ENCODE measurements around the gene KLHDC4. TPM values are rescaled to one million over a fixed set of nuclear protein-coding genes. Genes with fewer than 3 reads are reported as not detected.
"Not testable (repeated sequence)": the region's sequence is repeated elsewhere in the genome, so short reads cannot be mapped to it uniquely, and the experiment has no call there.

The KLHDC4 gene
- total and polyA plus RNA-seq, 2 experiments from 2014 or later, result 23.0 to 41.1 TPM

GRCh38 chr16:87681051-87681602 lies 84.7 kb downstream of the KLHDC4 start:
- H3K4me3 ChIP-seq; H3K27ac Mint-ChIP-seq; DNase-seq (ENCODE audit: low spot score); H3K36me3 ChIP-seq (ENCODE audit: insufficient read depth); H3K9me2 ChIP-seq (ENCODE audit: insufficient read depth); H4K20me1 ChIP-seq (replicated peaks; ENCODE audit: insufficient read depth); H3K27ac ChIP-seq (ENCODE audit: low read depth); H2AFZ ChIP-seq; H3K27me3 ChIP-seq (ENCODE audit: insufficient read depth); H3K4me1 ChIP-seq (ENCODE audit: insufficient read depth); H3K4me1 Mint-ChIP-seq; H3K9me3 Mint-ChIP-seq; H3K79me2 ChIP-seq (replicated peaks; ENCODE audit: insufficient read depth); H3F3A ChIP-seq (replicated peaks; ENCODE audit: low read depth); H3K4me3 Mint-ChIP-seq; H3K36me3 Mint-ChIP-seq (ENCODE audit: low read depth); ATAC-seq; H3K4me2 ChIP-seq: not testable (repeated sequence)
- peaks cover 23% of the 10 kb centered on the region for H3K27me3 Mint-ChIP-seq (ENCODE audit: insufficient read depth, low read depth, poor library complexity)

DNA sequence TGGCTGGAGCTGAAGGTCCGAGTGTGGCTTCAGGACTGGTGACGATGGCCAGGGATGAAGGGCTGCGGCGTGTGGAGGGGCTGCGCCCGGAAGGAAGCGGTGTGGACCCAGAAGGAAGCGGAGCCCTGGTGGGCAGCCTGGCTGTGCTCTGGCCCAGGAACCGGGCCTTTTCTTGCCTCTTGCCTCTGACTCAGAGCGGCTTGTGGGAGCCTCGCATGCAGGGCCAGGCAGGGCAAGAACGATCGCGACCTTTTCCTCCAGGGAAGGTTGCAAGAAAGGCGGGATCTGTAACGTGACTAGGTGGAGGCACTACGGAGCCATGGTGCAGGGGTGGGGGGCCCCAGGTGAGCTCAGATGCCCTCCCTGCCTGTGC lies 85.5 kb downstream of the KLHDC4 start:
- no peaks in the 10 kb centered on the region for H3K9me2 ChIP-seq (ENCODE audit: insufficient read depth)
- no peak for ATAC-seq
- H3K27me3 Mint-ChIP-seq (ENCODE audit: insufficient read depth, low read depth, poor library complexity), result peaks cover 23% of the 10 kb centered on the region
- H3K36me3 Mint-ChIP-seq (ENCODE audit: low read depth), result no peaks in the 10 kb centered on the region
- H3K9me3 Mint-ChIP-seq, result no peaks in the 10 kb centered on the region; the same call in 2 of the 3 replicates
- no peaks in the 10 kb centered on the region for H4K20me1 ChIP-seq (replicated peaks; ENCODE audit: insufficient read depth)
- H3K79me2 ChIP-seq (replicated peaks; ENCODE audit: insufficient read depth), result no peaks in the 10 kb centered on the region
- no peak overlapping the region for H3K27ac Mint-ChIP-seq
- H3K4me1 ChIP-seq (ENCODE audit: insufficient read depth), result no peaks in the 10 kb centered on the region
- H3K27ac ChIP-seq (ENCODE audit: low read depth), result no peak overlapping the region
- no peak overlapping the region for H3K4me3 ChIP-seq
- no peaks in the 10 kb centered on the region for H3K27me3 ChIP-seq (ENCODE audit: insufficient read depth)
- peaks cover 6% of the 10 kb centered on the region for H3K4me1 Mint-ChIP-seq
- H2AFZ ChIP-seq, result no peak overlapping the region
- no peak overlapping the region for H3K4me2 ChIP-seq
- no peak for DNase-seq (ENCODE audit: low spot score)
- no peaks in the 10 kb centered on the region for H3K36me3 ChIP-seq (ENCODE audit: insufficient read depth)
- no peak overlapping the region for H3K4me3 Mint-ChIP-seq
- no peaks in the 10 kb centered on the region for H3F3A ChIP-seq (replicated peaks; ENCODE audit: low read depth)
- no peak for TF ChIP-seq EZH2 (IDR thresholded peaks at IDR 0.05; ENCODE audit: low read depth, unreplicated experiment)
- no peak for TF ChIP-seq JUNB (IDR thresholded peaks at IDR 0.05; ENCODE audit: unreplicated experiment)
- TF ChIP-seq ZNF331 (CRISPR knock-in tag; IDR thresholded peaks at IDR 0.05; ENCODE audit: low read depth), result no peak
- TF ChIP-seq CREB1 (CRISPR knock-in tag; IDR thresholded peaks at IDR 0.05; ENCODE audit: low read depth), result no peak
- no peak for TF ChIP-seq EZH2phosphoT487 (IDR thresholded peaks at IDR 0.05; ENCODE audit: unreplicated experiment)

DNA sequence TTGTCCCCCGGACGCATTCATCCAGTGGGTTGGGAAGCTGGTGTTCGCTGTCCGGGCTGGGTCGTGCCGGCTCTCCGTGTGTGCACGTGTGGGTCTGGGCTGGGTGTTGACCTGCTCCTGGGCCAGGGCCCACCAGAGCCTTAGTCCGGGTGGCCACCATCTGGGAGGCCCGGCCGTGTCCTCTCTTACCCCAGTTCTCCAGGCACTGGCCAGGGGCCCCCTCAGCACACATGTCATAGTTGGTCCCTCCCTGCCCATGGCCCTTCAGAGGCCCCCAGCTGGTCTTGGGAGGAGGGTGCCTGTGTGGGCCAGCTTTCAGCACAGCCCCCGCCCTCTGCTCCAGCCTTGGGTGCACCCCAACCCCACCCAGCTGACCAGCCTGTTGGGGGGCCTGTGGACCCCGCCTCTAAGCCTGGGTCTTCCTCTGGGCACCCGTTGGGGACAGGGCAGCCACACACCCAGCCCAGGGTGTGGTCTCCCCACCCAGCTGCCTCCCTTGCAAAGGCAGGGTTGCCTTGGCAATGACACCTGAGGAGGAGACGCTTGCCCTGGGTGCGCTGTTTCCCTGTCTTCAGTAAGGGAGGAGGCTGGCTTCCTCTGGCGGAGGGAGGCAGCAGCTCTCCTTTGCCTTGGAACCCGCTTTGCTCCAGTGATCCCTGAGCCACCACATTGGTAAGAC lies 86.1 kb downstream of the KLHDC4 start:
- H3K27me3 Mint-ChIP-seq (ENCODE audit: insufficient read depth, low read depth, poor library complexity), result peaks cover 25% of the 10 kb centered on the region
- peaks cover 8% of the 10 kb centered on the region for H3K4me1 Mint-ChIP-seq
- H3K4me3 Mint-ChIP-seq, result no peak overlapping the region
- ATAC-seq (no peak), DNase-seq (ENCODE audit: low spot score) (no peak)
- H4K20me1 ChIP-seq (replicated peaks; ENCODE audit: insufficient read depth), result no peaks in the 10 kb centered on the region
- H3K9me3 Mint-ChIP-seq, result no peaks in the 10 kb centered on the region; the same call in 2 of the 3 replicates
- no peaks in the 10 kb centered on the region for H3K27me3 ChIP-seq (ENCODE audit: insufficient read depth)
- H3K27ac ChIP-seq (ENCODE audit: low read depth), result no peak overlapping the region
- H2AFZ ChIP-seq, result no peak overlapping the region
- H3K9me2 ChIP-seq (ENCODE audit: insufficient read depth), result no peaks in the 10 kb centered on the region
- H3K36me3 Mint-ChIP-seq (ENCODE audit: low read depth), result no peaks in the 10 kb centered on the region
- no peaks in the 10 kb centered on the region for H3K36me3 ChIP-seq (ENCODE audit: insufficient read depth)
- H3K4me3 ChIP-seq, result no peak overlapping the region
- no peaks in the 10 kb centered on the region for H3F3A ChIP-seq (replicated peaks; ENCODE audit: low read depth)
- no peaks in the 10 kb centered on the region for H3K79me2 ChIP-seq (replicated peaks; ENCODE audit: insufficient read depth)
- H3K27ac Mint-ChIP-seq, result no peak overlapping the region
- no peaks in the 10 kb centered on the region for H3K4me1 ChIP-seq (ENCODE audit: insufficient read depth)
- H3K4me2 ChIP-seq, result no peak overlapping the region
- TF ChIP-seq, protein P1, sequence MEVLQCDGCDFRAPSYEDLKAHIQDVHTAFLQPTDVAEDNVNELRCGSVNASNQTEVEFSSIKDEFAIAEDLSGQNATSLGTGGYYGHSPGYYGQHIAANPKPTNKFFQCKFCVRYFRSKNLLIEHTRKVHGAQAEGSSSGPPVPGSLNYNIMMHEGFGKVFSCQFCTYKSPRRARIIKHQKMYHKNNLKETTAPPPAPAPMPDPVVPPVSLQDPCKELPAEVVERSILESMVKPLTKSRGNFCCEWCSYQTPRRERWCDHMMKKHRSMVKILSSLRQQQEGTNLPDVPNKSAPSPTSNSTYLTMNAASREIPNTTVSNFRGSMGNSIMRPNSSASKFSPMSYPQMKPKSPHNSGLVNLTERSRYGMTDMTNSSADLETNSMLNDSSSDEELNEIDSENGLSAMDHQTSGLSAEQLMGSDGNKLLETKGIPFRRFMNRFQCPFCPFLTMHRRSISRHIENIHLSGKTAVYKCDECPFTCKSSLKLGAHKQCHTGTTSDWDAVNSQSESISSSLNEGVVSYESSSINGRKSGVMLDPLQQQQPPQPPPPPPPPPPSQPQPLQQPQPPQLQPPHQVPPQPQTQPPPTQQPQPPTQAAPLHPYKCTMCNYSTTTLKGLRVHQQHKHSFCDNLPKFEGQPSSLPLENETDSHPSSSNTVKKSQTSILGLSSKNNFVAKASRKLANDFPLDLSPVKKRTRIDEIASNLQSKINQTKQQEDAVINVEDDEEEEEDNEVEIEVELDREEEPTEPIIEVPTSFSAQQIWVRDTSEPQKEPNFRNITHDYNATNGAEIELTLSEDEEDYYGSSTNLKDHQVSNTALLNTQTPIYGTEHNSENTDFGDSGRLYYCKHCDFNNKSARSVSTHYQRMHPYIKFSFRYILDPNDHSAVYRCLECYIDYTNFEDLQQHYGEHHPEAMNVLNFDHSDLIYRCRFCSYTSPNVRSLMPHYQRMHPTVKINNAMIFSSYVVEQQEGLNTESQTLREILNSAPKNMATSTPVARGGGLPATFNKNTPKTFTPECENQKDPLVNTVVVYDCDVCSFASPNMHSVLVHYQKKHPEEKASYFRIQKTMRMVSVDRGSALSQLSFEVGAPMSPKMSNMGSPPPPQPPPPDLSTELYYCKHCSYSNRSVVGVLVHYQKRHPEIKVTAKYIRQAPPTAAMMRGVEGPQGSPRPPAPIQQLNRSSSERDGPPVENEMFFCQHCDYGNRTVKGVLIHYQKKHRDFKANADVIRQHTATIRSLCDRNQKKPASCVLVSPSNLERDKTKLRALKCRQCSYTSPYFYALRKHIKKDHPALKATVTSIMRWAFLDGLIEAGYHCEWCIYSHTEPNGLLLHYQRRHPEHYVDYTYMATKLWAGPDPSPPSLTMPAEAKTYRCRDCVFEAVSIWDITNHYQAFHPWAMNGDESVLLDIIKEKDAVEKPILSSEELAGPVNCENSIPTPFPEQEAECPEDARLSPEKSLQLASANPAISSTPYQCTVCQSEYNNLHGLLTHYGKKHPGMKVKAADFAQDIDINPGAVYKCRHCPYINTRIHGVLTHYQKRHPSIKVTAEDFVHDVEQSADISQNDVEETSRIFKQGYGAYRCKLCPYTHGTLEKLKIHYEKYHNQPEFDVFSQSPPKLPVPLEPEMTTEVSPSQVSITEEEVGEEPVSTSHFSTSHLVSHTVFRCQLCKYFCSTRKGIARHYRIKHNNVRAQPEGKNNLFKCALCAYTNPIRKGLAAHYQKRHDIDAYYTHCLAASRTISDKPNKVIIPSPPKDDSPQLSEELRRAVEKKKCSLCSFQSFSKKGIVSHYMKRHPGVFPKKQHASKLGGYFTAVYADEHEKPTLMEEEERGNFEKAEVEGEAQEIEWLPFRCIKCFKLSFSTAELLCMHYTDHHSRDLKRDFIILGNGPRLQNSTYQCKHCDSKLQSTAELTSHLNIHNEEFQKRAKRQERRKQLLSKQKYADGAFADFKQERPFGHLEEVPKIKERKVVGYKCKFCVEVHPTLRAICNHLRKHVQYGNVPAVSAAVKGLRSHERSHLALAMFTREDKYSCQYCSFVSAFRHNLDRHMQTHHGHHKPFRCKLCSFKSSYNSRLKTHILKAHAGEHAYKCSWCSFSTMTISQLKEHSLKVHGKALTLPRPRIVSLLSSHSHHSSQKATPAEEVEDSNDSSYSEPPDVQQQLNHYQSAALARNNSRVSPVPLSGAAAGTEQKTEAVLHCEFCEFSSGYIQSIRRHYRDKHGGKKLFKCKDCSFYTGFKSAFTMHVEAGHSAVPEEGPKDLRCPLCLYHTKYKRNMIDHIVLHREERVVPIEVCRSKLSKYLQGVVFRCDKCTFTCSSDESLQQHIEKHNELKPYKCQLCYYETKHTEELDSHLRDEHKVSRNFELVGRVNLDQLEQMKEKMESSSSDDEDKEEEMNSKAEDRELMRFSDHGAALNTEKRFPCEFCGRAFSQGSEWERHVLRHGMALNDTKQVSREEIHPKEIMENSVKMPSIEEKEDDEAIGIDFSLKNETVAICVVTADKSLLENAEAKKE (CRISPR knock-in tag; IDR thresholded peaks at IDR 0.05), result no peak

Data from GM23338 (cell line).